Sciatic nerve (tissue), 2 donors: ENCODE measurements around the gene MAP4K3. TPM values are rescaled to one million over a fixed set of nuclear protein-coding genes. Genes with fewer than 3 reads are reported as not detected.
"Not testable (repeated sequence)": the region's sequence is repeated elsewhere in the genome, so short reads cannot be mapped to it uniquely, and the experiment has no call there.

Experiments used
- ATAC-seq: fragments of 200-7000 bp; cut with Tn5 transposase; one replicate; pipeline ENCODE4 v1.9.1; 2020; ENCODE audit warnings: mild to moderate bottlenecking, moderate library complexity
- DNase-seq: peaks from one replicate; pipeline ENCODE4 v3.0.0-alpha.2; 2020; ENCODE audit warnings: low spot score
- intact Hi-C: fragments of 100-400 bp; cut with DNase I; formaldehyde crosslinking; loops from one replicate; pipeline ENCODE4 v1.14.2; 2022
- total RNA-seq: library from RNA; stranded (reverse); fragmentation: NEBNext Ultra II Directional; extraction: Animal tissue kit (Norgen Biotek cat#: 25700); gene quantifications from one replicate; pipeline ENCODE4 v1.2.1, GENCODE V29; 2021
- donor health status: DM: no; HTN: no; CAD: no.
- donor health status: DM: no; HTN: no; CAD: no.

MAP4K3 gene
- total RNA-seq, 1 donor from 2014 or later: 50.4 TPM

- intact Hi-C loops: no loop called here
- DNase-seq: no peak
- no peak for ATAC-seq
These were observed 20.9 kb downstream of the MAP4K3 start for GRCh38 chr2:39416140-39416539.

GRCh38 chr2:39413063-39413737 lies 23.9 kb downstream of the MAP4K3 start:
- DNase-seq: no peak
- no peak for ATAC-seq
- intact Hi-C loops: no loop called here

- intact Hi-C loops: no loop called here
- ATAC-seq: no peak
- DNase-seq: no peak
These were observed 25.7 kb downstream of the MAP4K3 start for GRCh38 chr2:39411181-39411944.

GRCh38 chr2:39409697-39410389 lies 27.2 kb downstream of the MAP4K3 start:
- ATAC-seq: no peak
- intact Hi-C loops: no loop called here
- no peak for DNase-seq

GRCh38 chr2:39408351-39409136 lies 28.5 kb downstream of the MAP4K3 start:
- intact Hi-C loops: no loop called here
- ATAC-seq (no peak), DNase-seq (no peak)

- DNase-seq: no peak
- no peak for ATAC-seq
- intact Hi-C loops: no loop called here
These were observed 29.4 kb downstream of the MAP4K3 start for GRCh38 chr2:39407516-39408296.

- ATAC-seq (no peak), DNase-seq (no peak)
- intact Hi-C loops: no loop called here
These were observed 31.7 kb downstream of the MAP4K3 start for GRCh38 chr2:39405364-39405763.

- no peak for ATAC-seq
- intact Hi-C loops: no loop called here
- DNase-seq: no peak
These were observed 33.8 kb downstream of the MAP4K3 start for GRCh38 chr2:39403311-39403710.

GRCh38 chr2:39401319-39401718 lies 35.8 kb downstream of the MAP4K3 start:
- ATAC-seq (no peak), DNase-seq (no peak)
- intact Hi-C loops: no loop called here

GRCh38 chr2:39399570-39399969 lies 37.5 kb downstream of the MAP4K3 start:
- ATAC-seq (no peak), DNase-seq (no peak)
- intact Hi-C loops: no loop called here

- intact Hi-C loops: no loop called here
- ATAC-seq: peak; percentile 49
- no peak for DNase-seq
These were observed 41.8 kb downstream of the MAP4K3 start for GRCh38 chr2:39395313-39395712.

GRCh38 chr2:39394516-39394961 lies 42.5 kb downstream of the MAP4K3 start:
- DNase-seq (no peak), ATAC-seq (no peak)
- intact Hi-C loops: no loop called here

GRCh38 chr2:39392672-39393071 lies 44.4 kb downstream of the MAP4K3 start:
- DNase-seq (no peak), ATAC-seq (no peak)
- intact Hi-C loops: no loop called here

GRCh38 chr2:39390216-39390615 lies 46.9 kb downstream of the MAP4K3 start:
- ATAC-seq (no peak), DNase-seq (no peak)
- intact Hi-C loops: no loop called here

GRCh38 chr2:39386064-39386463 lies 51.0 kb downstream of the MAP4K3 start:
- DNase-seq (no peak), ATAC-seq (no peak)
- intact Hi-C loops: loop anchor here (5.0 kb wide), 1 partner anchor 51 kb away; the partner anchor contains the start of gene MAP4K3

GRCh38 chr2:39385172-39385571 lies 51.9 kb downstream of the MAP4K3 start:
- DNase-seq (no peak), ATAC-seq (no peak)
- intact Hi-C loops: loop anchor here (5.0 kb wide), 1 partner anchor 52 kb away; the partner anchor contains the start of gene MAP4K3

- DNase-seq, intact Hi-C loops, ATAC-seq: not testable (repeated sequence)
These were observed 53.0 kb downstream of the MAP4K3 start for GRCh38 chr2:39384071-39384470.

- no peak for DNase-seq
- intact Hi-C loops: no loop called here
- ATAC-seq: no peak
These were observed 53.9 kb downstream of the MAP4K3 start for GRCh38 chr2:39383146-39383545.
